Calu3 (cell line): ENCODE measurements around the gene RAP1GAP. TPM values are rescaled to one million over a fixed set of nuclear protein-coding genes. Genes with fewer than 3 reads are reported as not detected.
A peak's percentile ranks its signal among the peaks of the same experiment; 100 is the strongest.

Experiments used
- BruUV-seq: library from RNA; stranded (reverse); fragments of 400-500 nt; replicated peaks from 2 replicates; lab custom pipeline; 2021; lab: Mats Ljungman, UMichigan
- CTCF ChIA-PET: fragments of 300-600 bp; sonication (Branson Sonifier 250); formaldehyde crosslinking; loops from one replicate; lab custom pipeline; 2022; ENCODE audit warnings: antibody characterized with exemption; lab: Charles Lee
- DNase-seq: peaks from one replicate; pipeline ENCODE4 v3.0.0; 2022
- H3K27ac Mint-ChIP-seq: one replicate; pipeline ENCODE4 v1.8.0; 2022; ENCODE audit warnings: mixed read lengths; ENCODE audit not compliant: unreplicated experiment
- H3K27me3 Mint-ChIP-seq: one replicate; pipeline ENCODE4 v1.8.0; 2022; ENCODE audit warnings: mixed read lengths; ENCODE audit not compliant: unreplicated experiment
- H3K36me3 Mint-ChIP-seq: one replicate; pipeline ENCODE4 v1.8.0; 2022; ENCODE audit warnings: mild to moderate bottlenecking, moderate library complexity, mixed read lengths; ENCODE audit not compliant: insufficient read depth, unreplicated experiment
- H3K4me1 Mint-ChIP-seq: one replicate; pipeline ENCODE4 v1.8.0; 2022; ENCODE audit warnings: mild to moderate bottlenecking, low read depth, mixed read lengths; ENCODE audit not compliant: unreplicated experiment
- H3K4me3 Mint-ChIP-seq: one replicate; pipeline ENCODE4 v1.8.0; 2022; ENCODE audit warnings: mild to moderate bottlenecking, low read depth, moderate library complexity, mixed read lengths; ENCODE audit not compliant: unreplicated experiment
- H3K9me3 Mint-ChIP-seq: one replicate; pipeline ENCODE4 v1.8.0; 2022; ENCODE audit warnings: low read depth, mixed read lengths; ENCODE audit not compliant: unreplicated experiment
- CTCF ChIP-seq: fragments of 200-600 bp; IDR thresholded peaks from one replicate; pipeline ENCODE4 v1.8.0; 2022; ENCODE audit warnings: antibody characterized with exemption; ENCODE audit not compliant: unreplicated experiment
- intact Hi-C: fragments of 100-400 bp; cut with micrococcal nuclease; formaldehyde crosslinking; loops from one replicate; pipeline ENCODE4 v1.10.0; 2022; ENCODE audit not compliant: unreplicated experiment
- total RNA-seq: library from RNA; stranded (reverse); gene quantifications from 2 replicates; pipeline ENCODE4 v1.2.3, GENCODE V29; 2022

Gene RAP1GAP
- total RNA-seq, 1 experiment from 2014 or later: 23.8 TPM

GRCh38 chr1:21641076-21641475, 28.1 kb downstream of the RAP1GAP start:
- Mint-ChIP-seq H3K27ac (no peak overlapping the region), H3K4me3 (no peak overlapping the region), H3K27me3 (no peaks in the 10 kb centered on the region), H3K9me3 (no peaks in the 10 kb centered on the region), H3K36me3 (peaks cover 18% of the 10 kb centered on the region), H3K4me1 (peaks cover 18% of the 10 kb centered on the region)
- no peak for DNase-seq
- intact Hi-C loops: no loop called here
- TF ChIP-seq CTCF: no peak
- CTCF ChIA-PET: interaction anchor here (0.6 to 0.7 kb wide), 2 partner anchors 270 to 367 kb away, joined by 3 to 5 read pairs; no protein-coding TSS in a partner anchor
- BruUV-seq: no TSS peak

- no TSS peak for BruUV-seq
- H3K27me3 Mint-ChIP-seq: no peaks in the 10 kb centered on the region
- no peak overlapping the region for H3K4me3 Mint-ChIP-seq
- H3K27ac Mint-ChIP-seq: peak overlapping the region; percentile 64
- no peak for TF ChIP-seq CTCF
- H3K9me3 Mint-ChIP-seq: no peaks in the 10 kb centered on the region
- intact Hi-C loops: no loop called here
- peaks cover 18% of the 10 kb centered on the region for H3K4me1 Mint-ChIP-seq
- CTCF ChIA-PET: interaction anchor here (0.6 to 0.7 kb wide), 2 partner anchors 270 to 366 kb away, joined by 3 to 5 read pairs; no protein-coding TSS in a partner anchor
- no peak for DNase-seq
- peaks cover 18% of the 10 kb centered on the region for H3K36me3 Mint-ChIP-seq
Observed at GRCh38 chr1:21640653-21641052, 28.5 kb downstream of the RAP1GAP start.

- Mint-ChIP-seq H3K27ac (peak overlapping the region; percentile 55), H3K4me3 (no peak overlapping the region), H3K27me3 (no peaks in the 10 kb centered on the region), H3K4me1 (peaks cover 28% of the 10 kb centered on the region), H3K36me3 (peaks cover 20% of the 10 kb centered on the region), H3K9me3 (no peaks in the 10 kb centered on the region)
- no TSS peak for BruUV-seq
- TF ChIP-seq CTCF: no peak
- CTCF ChIA-PET: no interaction called here
- DNase-seq: no peak
- intact Hi-C loops: no loop called here
Observed at GRCh38 chr1:21639594-21640041, 29.5 kb downstream of the RAP1GAP start.

GRCh38 chr1:21638531-21639341, 30.4 kb downstream of the RAP1GAP start:
- H3K36me3 Mint-ChIP-seq: peaks cover 20% of the 10 kb centered on the region
- no peaks in the 10 kb centered on the region for H3K9me3 Mint-ChIP-seq

More at GRCh38 chr1:21638531-21639341, 30.4 kb downstream of the RAP1GAP start:
- BruUV-seq: no TSS peak
- peak; percentile 75 for DNase-seq
- peaks cover 32% of the 10 kb centered on the region for H3K4me1 Mint-ChIP-seq
- intact Hi-C loops: no loop called here
- H3K27me3 Mint-ChIP-seq: no peaks in the 10 kb centered on the region
- peak overlapping the region; percentile 55 for H3K27ac Mint-ChIP-seq
- no peak overlapping the region for H3K4me3 Mint-ChIP-seq
- CTCF ChIA-PET: interaction anchor here (0.6 to 0.7 kb wide), 3 partner anchors 15 to 258 kb away, joined by 3 to 7 read pairs (median 3); no protein-coding TSS in a partner anchor
- TF ChIP-seq CTCF: no peak
